HEK293 (cell line): Measurements from ENCODE around the gene PPP3CA.

ENCODE experiments used
- CTCF ChIA-PET: fragments of 350-600 bp; formaldehyde crosslinking; extraction: SDS; loops from one replicate; lab custom pipeline; 2021; ENCODE audit warnings: antibody characterized with exemption; lab: Yijun Ruan, JAX
- POLR2A ChIA-PET: fragments of 300-600 bp; formaldehyde crosslinking; extraction: SDS; loops from one replicate; lab custom pipeline; 2020; ENCODE audit warnings: antibody characterized with exemption, inconsistent platforms; lab: Yijun Ruan, JAX
- H3K27ac ChIP-seq: fragments of 200-500 bp; sonication (Bioruptor generic); 2 replicates; pipeline ENCODE4 v1.5.1; 2014; ENCODE audit warnings: low read depth, low read length, control low read depth, inconsistent platforms; ENCODE audit errors: extremely low read depth
- H3K36me3 ChIP-seq, 2 experiments: fragments of 200-500 bp in 1 of 2; sonication (Bioruptor generic) in 1 of 2; 1 replicate in 1 of 2; 2 replicates in 1 of 2; pipeline ENCODE4 v1.5.1; 2014 to 2017; ENCODE audit warnings: inconsistent platforms in 2 of 2, low read length in 2 of 2; ENCODE audit not compliant: control insufficient read depth in 2 of 2, insufficient read depth in 1 of 2
- H3K4me1 ChIP-seq: fragments of 200-500 bp; sonication (Bioruptor generic); 2 replicates; pipeline ENCODE4 v1.5.1; 2014; ENCODE audit warnings: mild to moderate bottlenecking, low read length, inconsistent platforms; ENCODE audit not compliant: control insufficient read depth, insufficient read depth
- H3K4me3 ChIP-seq: 2 replicates; pipeline ENCODE4 v1.5.1; 2011; ENCODE audit warnings: low read depth, mild to moderate bottlenecking, control low read depth, low read length, moderate library complexity
- H3K9me3 ChIP-seq: fragments of 200-500 bp; sonication (Bioruptor generic); 2 replicates; pipeline ENCODE4 v1.5.1; 2014; ENCODE audit warnings: low read depth, low read length, inconsistent platforms; ENCODE audit not compliant: control insufficient read depth, insufficient read depth
- ELK4 ChIP-seq: IDR thresholded peaks from 2 replicates; pipeline ENCODE4 v1.6.1; 2011; ENCODE audit warnings: mild to moderate bottlenecking, low read depth, low read length, borderline replicate concordance
- OSR2 ChIP-seq: fragments of 450-650 bp; formaldehyde crosslinking; IDR thresholded peaks from 2 replicates; pipeline ENCODE4 v1.5.1; 2016; ENCODE audit warnings: missing biosample characterization, missing genetic modification characterization
- ZBTB7A ChIP-seq: fragments of 450-650 bp; formaldehyde crosslinking; IDR thresholded peaks from 2 replicates; pipeline ENCODE4 v1.5.1; 2016; ENCODE audit warnings: low read depth, missing biosample characterization, missing genetic modification characterization
- ZNF133 ChIP-seq: fragments of 450-650 bp; formaldehyde crosslinking; IDR thresholded peaks from 2 replicates; pipeline ENCODE4 v1.5.1; 2016; ENCODE audit warnings: missing biosample characterization, missing genetic modification characterization
- ZNF211 ChIP-seq: fragments of 450-650 bp; formaldehyde crosslinking; IDR thresholded peaks from 2 replicates; pipeline ENCODE4 v1.5.1; 2016; ENCODE audit warnings: low read depth, missing biosample characterization, missing genetic modification characterization
- ZNF23 ChIP-seq: fragments of 450-650 bp; formaldehyde crosslinking; IDR thresholded peaks from 2 replicates; pipeline ENCODE4 v1.5.1; 2016; ENCODE audit warnings: missing biosample characterization, missing genetic modification characterization, borderline replicate concordance
- ZNF311 ChIP-seq: fragments of 450-650 bp; formaldehyde crosslinking; IDR thresholded peaks from 2 replicates; pipeline ENCODE4 v1.5.1; 2017; ENCODE audit warnings: missing biosample characterization, missing genetic modification characterization, borderline replicate concordance
- ZNF391 ChIP-seq: fragments of 450-650 bp; formaldehyde crosslinking; IDR thresholded peaks from 2 replicates; pipeline ENCODE4 v1.5.1; 2016; ENCODE audit warnings: low read depth, missing biosample characterization, missing genetic modification characterization, borderline replicate concordance
- ZNF394 ChIP-seq: fragments of 450-650 bp; formaldehyde crosslinking; IDR thresholded peaks from 2 replicates; pipeline ENCODE4 v1.5.1; 2016; ENCODE audit warnings: missing biosample characterization, missing genetic modification characterization, mild to moderate bottlenecking, moderate library complexity, borderline replicate concordance
- ZNF398 ChIP-seq: fragments of 450-650 bp; formaldehyde crosslinking; IDR thresholded peaks from 2 replicates; pipeline ENCODE4 v1.5.1; 2017; ENCODE audit warnings: missing biosample characterization, missing genetic modification characterization
- ZNF404 ChIP-seq: fragments of 450-650 bp; formaldehyde crosslinking; IDR thresholded peaks from 2 replicates; pipeline ENCODE4 v1.5.1; 2017; ENCODE audit warnings: missing biosample characterization, missing genetic modification characterization
- ZNF433 ChIP-seq: fragments of 450-650 bp; formaldehyde crosslinking; IDR thresholded peaks from 2 replicates; pipeline ENCODE4 v1.5.1; 2016; ENCODE audit warnings: missing biosample characterization, missing genetic modification characterization, low read depth
- ZNF521 ChIP-seq: fragments of 450-650 bp; formaldehyde crosslinking; IDR thresholded peaks from 2 replicates; pipeline ENCODE4 v1.5.1; 2017; ENCODE audit warnings: missing biosample characterization, mild to moderate bottlenecking, missing genetic modification characterization
- ZNF530 ChIP-seq: fragments of 450-650 bp; formaldehyde crosslinking; IDR thresholded peaks from 2 replicates; pipeline ENCODE4 v1.5.1; 2016; ENCODE audit warnings: low read depth, missing biosample characterization, missing genetic modification characterization
- ZNF548 ChIP-seq: fragments of 450-650 bp; formaldehyde crosslinking; IDR thresholded peaks from 2 replicates; pipeline ENCODE4 v1.5.1; 2016; ENCODE audit warnings: missing biosample characterization, missing genetic modification characterization
- ZNF596 ChIP-seq: fragments of 450-650 bp; IDR thresholded peaks from 2 replicates; pipeline ENCODE4 v1.5.0; 2018; ENCODE audit warnings: missing biosample characterization, mild to moderate bottlenecking, missing genetic modification characterization, moderate library complexity
- ZNF701 ChIP-seq: fragments of 450-650 bp; formaldehyde crosslinking; IDR thresholded peaks from 2 replicates; pipeline ENCODE4 v1.5.1; 2016; ENCODE audit warnings: missing biosample characterization, missing genetic modification characterization
- ZNF776 ChIP-seq: fragments of 450-650 bp; formaldehyde crosslinking; IDR thresholded peaks from 2 replicates; pipeline ENCODE4 v1.5.0; 2017; ENCODE audit warnings: missing biosample characterization, missing genetic modification characterization, borderline replicate concordance
- ZSCAN16 ChIP-seq: fragments of 450-650 bp; formaldehyde crosslinking; IDR thresholded peaks from 2 replicates; pipeline ENCODE4 v1.5.1; 2016; ENCODE audit warnings: missing biosample characterization, missing genetic modification characterization
- ZSCAN23 ChIP-seq: fragments of 450-650 bp; formaldehyde crosslinking; IDR thresholded peaks from 2 replicates; pipeline ENCODE4 v1.5.1; 2016; ENCODE audit warnings: missing biosample characterization, missing genetic modification characterization
- TF ChIP-seq, protein P1 (sequence below): fragments of 450-650 bp; formaldehyde crosslinking; IDR thresholded peaks from 2 replicates; pipeline ENCODE4 v1.5.1; 2017; ENCODE audit warnings: missing biosample characterization, missing genetic modification characterization
- TF ChIP-seq, protein P2 (sequence below): fragments of 450-650 bp; formaldehyde crosslinking; IDR thresholded peaks from 2 replicates; pipeline ENCODE4 v1.5.1; 2016; ENCODE audit warnings: missing biosample characterization, missing genetic modification characterization
- TF ChIP-seq, protein P3 (sequence below): fragments of 450-650 bp; formaldehyde crosslinking; IDR thresholded peaks from 2 replicates; pipeline ENCODE4 v1.5.1; 2016; ENCODE audit warnings: missing biosample characterization, missing genetic modification characterization

PPP3CA gene

GRCh38 chr4:101291198-101291597, 56.1 kb downstream of the PPP3CA start:
- ChIA-PET CTCF (no interaction called here), POLR2A (no interaction called here)
- Histone ChIP-seq H3K4me1 (no peaks in the 10 kb centered on the region; the same call in none of the 2 replicates), H3K27ac (no peak overlapping the region), H3K9me3 (no peaks in the 10 kb centered on the region), H3K4me3 (no peak overlapping the region), H3K36me3 (no peaks in the 10 kb centered on the region)
- TF ChIP-seq ZNF776 (tag by site-specific recombination) (no peak), ZNF701 (tag by site-specific recombination) (no peak), ZBTB7A (tag by site-specific recombination) (no peak), ZNF596 (tag by site-specific recombination) (no peak), ZSCAN16 (tag by site-specific recombination) (no peak), ZNF521 (tag by site-specific recombination) (no peak), ZNF404 (no peak), ZSCAN23 (tag by site-specific recombination) (no peak), ZNF391 (tag by site-specific recombination) (no peak), ZNF311 (tag by site-specific recombination) (no peak)
- TF ChIP-seq, protein P1, sequence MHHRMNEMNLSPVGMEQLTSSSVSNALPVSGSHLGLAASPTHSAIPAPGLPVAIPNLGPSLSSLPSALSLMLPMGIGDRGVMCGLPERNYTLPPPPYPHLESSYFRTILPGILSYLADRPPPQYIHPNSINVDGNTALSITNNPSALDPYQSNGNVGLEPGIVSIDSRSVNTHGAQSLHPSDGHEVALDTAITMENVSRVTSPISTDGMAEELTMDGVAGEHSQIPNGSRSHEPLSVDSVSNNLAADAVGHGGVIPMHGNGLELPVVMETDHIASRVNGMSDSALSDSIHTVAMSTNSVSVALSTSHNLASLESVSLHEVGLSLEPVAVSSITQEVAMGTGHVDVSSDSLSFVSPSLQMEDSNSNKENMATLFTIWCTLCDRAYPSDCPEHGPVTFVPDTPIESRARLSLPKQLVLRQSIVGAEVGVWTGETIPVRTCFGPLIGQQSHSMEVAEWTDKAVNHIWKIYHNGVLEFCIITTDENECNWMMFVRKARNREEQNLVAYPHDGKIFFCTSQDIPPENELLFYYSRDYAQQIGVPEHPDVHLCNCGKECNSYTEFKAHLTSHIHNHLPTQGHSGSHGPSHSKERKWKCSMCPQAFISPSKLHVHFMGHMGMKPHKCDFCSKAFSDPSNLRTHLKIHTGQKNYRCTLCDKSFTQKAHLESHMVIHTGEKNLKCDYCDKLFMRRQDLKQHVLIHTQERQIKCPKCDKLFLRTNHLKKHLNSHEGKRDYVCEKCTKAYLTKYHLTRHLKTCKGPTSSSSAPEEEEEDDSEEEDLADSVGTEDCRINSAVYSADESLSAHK (tag by site-specific recombination), result no peak
- TF ChIP-seq, protein P2, sequence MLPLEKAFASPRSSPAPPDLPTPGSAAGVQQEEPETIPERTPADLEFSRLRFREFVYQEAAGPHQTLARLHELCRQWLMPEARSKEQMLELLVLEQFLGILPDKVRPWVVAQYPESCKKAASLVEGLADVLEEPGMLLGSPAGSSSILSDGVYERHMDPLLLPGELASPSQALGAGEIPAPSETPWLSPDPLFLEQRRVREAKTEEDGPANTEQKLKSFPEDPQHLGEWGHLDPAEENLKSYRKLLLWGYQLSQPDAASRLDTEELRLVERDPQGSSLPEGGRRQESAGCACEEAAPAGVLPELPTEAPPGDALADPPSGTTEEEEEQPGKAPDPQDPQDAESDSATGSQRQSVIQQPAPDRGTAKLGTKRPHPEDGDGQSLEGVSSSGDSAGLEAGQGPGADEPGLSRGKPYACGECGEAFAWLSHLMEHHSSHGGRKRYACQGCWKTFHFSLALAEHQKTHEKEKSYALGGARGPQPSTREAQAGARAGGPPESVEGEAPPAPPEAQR (tag by site-specific recombination), result no peak

GRCh38 chr4:101290654-101291053, 56.7 kb downstream of the PPP3CA start:
- Histone ChIP-seq H3K27ac (no peak overlapping the region), H3K4me1 (peaks cover 4% of the 10 kb centered on the region), H3K36me3 (no peaks in the 10 kb centered on the region), H3K9me3 (no peaks in the 10 kb centered on the region), H3K4me3 (no peak overlapping the region)
- ChIA-PET POLR2A (no interaction called here), CTCF (no interaction called here)
- TF ChIP-seq ZNF404 (no peak), OSR2 (tag by site-specific recombination) (no peak), ZNF211 (tag by site-specific recombination) (no peak), ZNF433 (tag by site-specific recombination) (no peak), ZNF530 (tag by site-specific recombination) (no peak), ELK4 (no peak), ZNF548 (tag by site-specific recombination) (no peak), ZNF394 (no peak), ZNF133 (no peak), ZNF398 (tag by site-specific recombination) (no peak), ZNF23 (tag by site-specific recombination) (no peak), ZSCAN16 (tag by site-specific recombination) (no peak)
- TF ChIP-seq, protein P3, sequence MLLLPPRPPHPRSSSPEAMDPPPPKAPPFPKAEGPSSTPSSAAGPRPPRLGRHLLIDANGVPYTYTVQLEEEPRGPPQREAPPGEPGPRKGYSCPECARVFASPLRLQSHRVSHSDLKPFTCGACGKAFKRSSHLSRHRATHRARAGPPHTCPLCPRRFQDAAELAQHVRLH, result no peak
